ENCODE results near the gene CCDC71L. TPM values are rescaled to one million over a fixed set of nuclear protein-coding genes. Genes with fewer than 3 reads are reported as not detected.
A peak's percentile ranks its signal among the peaks of the same experiment; 100 is the strongest.

CCDC71L gene
- polyA plus RNA-seq, 10 donors, result 2.9 to 5.4 (median 3.9) TPM

GRCh38 chr7:106626376-106627164 is 34.4 kb downstream of the CCDC71L start:
- no peak for DNase-seq

- DNase-seq, result no peak
Measured at GRCh38 chr7:106625678-106626301, 35.2 kb downstream of the CCDC71L start.

- peak in 1 of 3 donors; percentile 76 for DNase-seq
Measured at GRCh38 chr7:106623853-106624252, 37.1 kb downstream of the CCDC71L start.

GRCh38 chr7:106623315-106623660 is 37.7 kb downstream of the CCDC71L start:
- DNase-seq, result no peak

- DNase-seq, result no peak
Measured at GRCh38 chr7:106622654-106623314, 38.2 kb downstream of the CCDC71L start.

- no peak for DNase-seq
Measured at GRCh38 chr7:106621393-106622132, 39.4 kb downstream of the CCDC71L start.

GRCh38 chr7:106620676-106621075 is 40.3 kb downstream of the CCDC71L start:
- no peak for DNase-seq

- no peak for DNase-seq
Measured at GRCh38 chr7:106620034-106620433, 40.9 kb downstream of the CCDC71L start.

- DNase-seq, result no peak
Measured at GRCh38 chr7:106619213-106619612, 41.7 kb downstream of the CCDC71L start.

GRCh38 chr7:106618480-106618879 is 42.5 kb downstream of the CCDC71L start:
- peak; percentile 12 to 60 (median 34) for DNase-seq

- DNase-seq, result peak in 1 of 3 donors; percentile 17
Measured at GRCh38 chr7:106617860-106618259, 43.1 kb downstream of the CCDC71L start.

GRCh38 chr7:106616708-106617051 is 44.3 kb downstream of the CCDC71L start:
- no peak for DNase-seq

- no peak for DNase-seq
Measured at GRCh38 chr7:106615808-106616707, 44.9 kb downstream of the CCDC71L start.

GRCh38 chr7:106614751-106615150 is 46.2 kb downstream of the CCDC71L start:
- DNase-seq, result no peak

- DNase-seq, result no peak
Measured at GRCh38 chr7:106613848-106614560, 47.0 kb downstream of the CCDC71L start.

- no peak for DNase-seq
Measured at GRCh38 chr7:106613279-106613678, 47.7 kb downstream of the CCDC71L start.

- DNase-seq, result no peak
Measured at GRCh38 chr7:106612432-106612831, 48.5 kb downstream of the CCDC71L start.

GRCh38 chr7:106611911-106612310 is 49.0 kb downstream of the CCDC71L start:
- no peak for DNase-seq

GRCh38 chr7:106610996-106611886 is 49.7 kb downstream of the CCDC71L start:
- DNase-seq, result no peak

Measured in muscle of back (tissue), 11 donors.